NCI-H2029 (cell line): Measurements from ENCODE around the gene SNUPN.
A peak's percentile ranks its signal among the peaks of the same experiment; 100 is the strongest.

ENCODE experiments used
- DNase-seq: peaks from one replicate; lab custom pipeline; 2025; lab: John Stamatoyannopoulos, UW

SNUPN gene

GRCh38 chr15:75654201-75654907, 28.8 kb upstream of the SNUPN start:
- DNase-seq = no peak

- no peak for DNase-seq
Measured at GRCh38 chr15:75653347-75653913, 27.9 kb upstream of the SNUPN start.

- no peak for DNase-seq
Measured at GRCh38 chr15:75651810-75652543, 26.5 kb upstream of the SNUPN start.

- DNase-seq = no peak
Measured at GRCh38 chr15:75650908-75651809, 25.6 kb upstream of the SNUPN start.

- DNase-seq = no peak
Measured at GRCh38 chr15:75649848-75650247, 24.3 kb upstream of the SNUPN start.

GRCh38 chr15:75649045-75649761, 23.7 kb upstream of the SNUPN start:
- DNase-seq = no peak

- DNase-seq = no peak
Measured at GRCh38 chr15:75648156-75649000, 22.9 kb upstream of the SNUPN start.

- DNase-seq = no peak
Measured at GRCh38 chr15:75647370-75648155, 22.0 kb upstream of the SNUPN start, which contains the start of gene SNX33. TSS of gene SNX33 (plus strand) at chr15:75647912. CDS start at chr15:75649103, 1,191 bp downstream.

GRCh38 chr15:75646944-75647364, 21.4 kb upstream of the SNUPN start:
- no peak for DNase-seq

GRCh38 chr15:75646112-75646943, 20.8 kb upstream of the SNUPN start:
- no peak for DNase-seq

GRCh38 chr15:75644376-75644775, 18.9 kb upstream of the SNUPN start:
- no peak for DNase-seq

- DNase-seq = peak; percentile 36
Measured at GRCh38 chr15:75641603-75642002, 16.1 kb upstream of the SNUPN start.

GRCh38 chr15:75641179-75641503, 15.6 kb upstream of the SNUPN start:
- no peak for DNase-seq

GRCh38 chr15:75640483-75641178, 15.1 kb upstream of the SNUPN start:
- DNase-seq = peak; percentile 8

GRCh38 chr15:75639709-75640482, 14.4 kb upstream of the SNUPN start, which contains the start of gene IMP3:
TSS of gene IMP3 (minus strand) at chr15:75640224. CDS start at chr15:75640168, 56 bp downstream.
- peak; percentile 91 for DNase-seq

GRCh38 chr15:75639191-75639708, 13.7 kb upstream of the SNUPN start:
- no peak for DNase-seq
